HepG2 (cell line): ENCODE measurements around the gene H1-8. TPM values are rescaled to one million over a fixed set of nuclear protein-coding genes. Genes with fewer than 3 reads are reported as not detected.

ENCODE experiments used
- ATAC-seq: fragments of 200-7000 bp; cut with Tn5 transposase; 3 replicates; pipeline ENCODE4 v1.9.1; 2020; ENCODE audit warnings: mild to moderate bottlenecking, moderate library complexity
- BruUV-seq: library from RNA; stranded (reverse); fragments of 400-500 nt; replicated peaks from 2 replicates; lab custom pipeline; 2021; lab: Mats Ljungman, UMichigan
- CTCF ChIA-PET: fragments of 300-600 bp; formaldehyde crosslinking; extraction: SDS; loops from one replicate; lab custom pipeline; 2021; ENCODE audit warnings: low total read pairs, inconsistent platforms, low intra/inter-chr PET ratio; lab: Yijun Ruan, JAX
- POLR2A ChIA-PET: fragments of 350-600 bp; sonication (Branson Sonifier 250); formaldehyde crosslinking; loops from one replicate; lab custom pipeline; 2020; ENCODE audit warnings: antibody characterized with exemption, inconsistent platforms; lab: Yijun Ruan, JAX
- DNase-seq: peaks from one replicate; pipeline ENCODE4 v3.0.0-alpha.2; 2015; ENCODE audit warnings: low spot score
- FAIRE-seq: peaks from 3 replicates; lab custom pipeline; 2011; peaks lifted over from hg19 to GRCh38; lab: Jason Lieb, UNC
- H2AFZ ChIP-seq: one replicate; pipeline ENCODE4 v1.6.1; 2011; ENCODE audit warnings: low read length, inconsistent platforms
- H3K27ac ChIP-seq: fragments of 300-600 bp; 3 replicates; pipeline ENCODE4 v1.8.0; 2011; ENCODE audit warnings: mixed run types, mild to moderate bottlenecking, mixed read lengths, low read length, inconsistent platforms; ENCODE audit not compliant: insufficient read depth; ENCODE audit errors: extremely low read length
- H3K27me3 ChIP-seq, 2 experiments: fragments of 200-600 bp in 1 of 2; 2 replicates in 1 of 2; 3 replicates in 1 of 2; pipeline versions ENCODE4 v1.6.0 to v1.8.0; 2011; ENCODE audit warnings: low read length in 2 of 2, mild to moderate bottlenecking in 2 of 2, moderate library complexity in 2 of 2, inconsistent platforms in 1 of 2; ENCODE audit not compliant: insufficient read depth in 2 of 2, control insufficient read depth in 1 of 2
- H3K36me3 ChIP-seq, 2 experiments: fragments of 200-600 bp in 1 of 2; replicated peaks in 1 of 2; 2 replicates in 1 of 2; 3 replicates in 1 of 2; pipeline versions ENCODE4 v1.5.1 to v1.8.0; 2011; ENCODE audit warnings: low read length in 2 of 2, inconsistent platforms in 1 of 2; ENCODE audit not compliant: insufficient read depth in 2 of 2, control insufficient read depth in 1 of 2
- H3K4me1 ChIP-seq: 2 replicates; pipeline ENCODE4 v1.5.1; 2012; ENCODE audit warnings: low read length, inconsistent platforms; ENCODE audit not compliant: insufficient read depth
- H3K4me2 ChIP-seq: 2 replicates; pipeline ENCODE4 v1.6.0; 2011; ENCODE audit warnings: low read depth, low read length, inconsistent platforms
- H3K4me3 ChIP-seq, 3 experiments: fragments of 200-600 bp in 1 of 3; sonication (generic), shearing (Covaris generic) in 1 of 3; replicated peaks in 1 of 3; 2 replicates each; pipeline ENCODE4 v1.5.1; 2011 to 2016; ENCODE audit warnings: low read length in 3 of 3, inconsistent platforms in 2 of 3, low read depth in 2 of 3, mild to moderate bottlenecking in 2 of 3, control low read depth in 1 of 3, mixed read lengths in 1 of 3; ENCODE audit not compliant: insufficient read depth in 1 of 3
- H3K79me2 ChIP-seq: one replicate; pipeline ENCODE4 v1.6.1; 2011; ENCODE audit warnings: low read length, inconsistent platforms; ENCODE audit not compliant: insufficient read depth
- H3K9ac ChIP-seq: 2 replicates; pipeline ENCODE4 v1.6.0; 2011; ENCODE audit warnings: mild to moderate bottlenecking, low read depth, low read length, inconsistent platforms; ENCODE audit not compliant: insufficient read depth
- H3K9me3 ChIP-seq: 2 replicates; pipeline ENCODE4 v1.5.1; 2012; ENCODE audit warnings: mild to moderate bottlenecking, low read length
- H4K20me1 ChIP-seq: 2 replicates; pipeline ENCODE4 v1.6.0; 2011; ENCODE audit warnings: inconsistent platforms, mild to moderate bottlenecking, low read length, moderate library complexity; ENCODE audit not compliant: insufficient read depth
- SMAD1 ChIP-seq: sonication (generic); formaldehyde crosslinking; IDR thresholded peaks from 2 replicates; pipeline ENCODE4 v1.4.0; 2020; ENCODE audit warnings: missing genetic modification reagents, low read depth, mild to moderate bottlenecking, borderline replicate concordance
- ZBTB38 ChIP-seq: sonication (generic); formaldehyde crosslinking; IDR thresholded peaks from 2 replicates; pipeline ENCODE4 v1.5.1; 2020; ENCODE audit warnings: mild to moderate bottlenecking, missing genetic modification reagents
- ZNF629 ChIP-seq: sonication (generic); formaldehyde crosslinking; conservative IDR thresholded peaks from 2 replicates; pipeline ENCODE4 v1.5.0; 2020; ENCODE audit warnings: missing genetic modification reagents
- WGBS: methylation state at CpG from one replicate; pipeline ENCODE4 v1.1.6; 2017; ENCODE audit warnings: low lambda C conversion rate; 5-methylcytosine and 5-hydroxymethylcytosine counted together
- in situ Hi-C: cut with HindIII; loops from 2 replicates; pipeline ENCODE4 v1.10.0; 2017; ENCODE audit warnings: low pct_unique_long_range_greater_than_20kb; ENCODE audit not compliant: extremely low pct_ligation_motif_present
- intact Hi-C: fragments of 100-400 bp; cut with micrococcal nuclease; formaldehyde crosslinking; loops from one replicate; pipeline ENCODE4 v1.10.0; 2022; ENCODE audit not compliant: unreplicated experiment
- polyA plus RNA-seq, 8 experiments: library from polyadenylated mRNA; depleted of rRNA in 3 of 8; stranded (reverse) in 7 of 8; unstranded in 1 of 8; fragments of >200 nt; fragmentation: Illumina TruSeq in 4 of 8; extraction: Trizol in 4 of 8; gene quantifications; 2 replicates each; pipeline versions ENCODE4 v1.2.1 to v1.2.3, GENCODE V29; 2011 to 2016; ENCODE audit warnings: low read depth in 4 of 8, missing spikeins in 1 of 8, mixed read lengths in 1 of 8; ENCODE audit not compliant: insufficient read depth in 1 of 8
- total RNA-seq, 5 experiments: library from RNA; depleted of rRNA; stranded (reverse); fragments of >200 nt; fragmentation: Illumina TruSeq; extraction: Trizol; gene quantifications; 2 replicates each; pipeline ENCODE4 v1.2.3, GENCODE V29; 2016; ENCODE audit warnings: low read depth in 1 of 5
- TF ChIP-seq, protein P1 (sequence below): sonication (generic); formaldehyde crosslinking; IDR thresholded peaks from 2 replicates; pipeline ENCODE4 v1.4.0; 2020; ENCODE audit warnings: missing genetic modification reagents
- TF ChIP-seq, protein P2 (sequence below): sonication (generic); formaldehyde crosslinking; IDR thresholded peaks from 2 replicates; pipeline ENCODE4 v1.9.0; 2021; ENCODE audit warnings: missing genetic modification reagents, borderline replicate concordance

H1-8 gene
- total and polyA plus RNA-seq, 2 of the 13 experiments (the other 11 are each of a cell fraction or from before 2014, with no cell fraction given) = 0.08 TPM; not detected in 1

GRCh38 chr3:129599073-129599472 lies 56.1 kb downstream of the H1-8 start:
- WGBS = 91% methylated on average over 9 of the region's 19 CpGs
- Histone ChIP-seq H3K79me2 (peaks cover 80% of the 10 kb centered on the region), H2AFZ (no peak overlapping the region), H3K4me1 (peaks cover 96% of the 10 kb centered on the region), H3K36me3 (peaks cover 0 to 5% of the 10 kb centered on the region in 2 experiments; a peak in 2 of 5 replicates), H3K27me3 (no peaks in the 10 kb centered on the region), H3K9ac (no peak overlapping the region), H4K20me1 (peaks cover 30% of the 10 kb centered on the region), H3K9me3 (no peaks in the 10 kb centered on the region), H3K27ac (no peak overlapping the region), H3K4me3 (no peak overlapping the region), H3K4me2 (no peak overlapping the region)
- ATAC-seq (no peak), FAIRE-seq (no peak), DNase-seq (no peak)
- BruUV-seq = no TSS peak
- in situ Hi-C loops = no loop called here
- POLR2A ChIA-PET = no interaction called here
- TF ChIP-seq ZNF629 (CRISPR knock-in tag) (peak; percentile 77), ZBTB38 (peak; percentile 11; the same call in 1 of the 2 replicates), SMAD1 (no peak)
- TF ChIP-seq, protein P1, sequence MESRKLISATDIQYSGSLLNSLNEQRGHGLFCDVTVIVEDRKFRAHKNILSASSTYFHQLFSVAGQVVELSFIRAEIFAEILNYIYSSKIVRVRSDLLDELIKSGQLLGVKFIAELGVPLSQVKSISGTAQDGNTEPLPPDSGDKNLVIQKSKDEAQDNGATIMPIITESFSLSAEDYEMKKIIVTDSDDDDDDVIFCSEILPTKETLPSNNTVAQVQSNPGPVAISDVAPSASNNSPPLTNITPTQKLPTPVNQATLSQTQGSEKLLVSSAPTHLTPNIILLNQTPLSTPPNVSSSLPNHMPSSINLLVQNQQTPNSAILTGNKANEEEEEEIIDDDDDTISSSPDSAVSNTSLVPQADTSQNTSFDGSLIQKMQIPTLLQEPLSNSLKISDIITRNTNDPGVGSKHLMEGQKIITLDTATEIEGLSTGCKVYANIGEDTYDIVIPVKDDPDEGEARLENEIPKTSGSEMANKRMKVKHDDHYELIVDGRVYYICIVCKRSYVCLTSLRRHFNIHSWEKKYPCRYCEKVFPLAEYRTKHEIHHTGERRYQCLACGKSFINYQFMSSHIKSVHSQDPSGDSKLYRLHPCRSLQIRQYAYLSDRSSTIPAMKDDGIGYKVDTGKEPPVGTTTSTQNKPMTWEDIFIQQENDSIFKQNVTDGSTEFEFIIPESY (CRISPR knock-in tag) = peak; percentile 63; the same call in 1 of the 2 replicates
- TF ChIP-seq, protein P2, sequence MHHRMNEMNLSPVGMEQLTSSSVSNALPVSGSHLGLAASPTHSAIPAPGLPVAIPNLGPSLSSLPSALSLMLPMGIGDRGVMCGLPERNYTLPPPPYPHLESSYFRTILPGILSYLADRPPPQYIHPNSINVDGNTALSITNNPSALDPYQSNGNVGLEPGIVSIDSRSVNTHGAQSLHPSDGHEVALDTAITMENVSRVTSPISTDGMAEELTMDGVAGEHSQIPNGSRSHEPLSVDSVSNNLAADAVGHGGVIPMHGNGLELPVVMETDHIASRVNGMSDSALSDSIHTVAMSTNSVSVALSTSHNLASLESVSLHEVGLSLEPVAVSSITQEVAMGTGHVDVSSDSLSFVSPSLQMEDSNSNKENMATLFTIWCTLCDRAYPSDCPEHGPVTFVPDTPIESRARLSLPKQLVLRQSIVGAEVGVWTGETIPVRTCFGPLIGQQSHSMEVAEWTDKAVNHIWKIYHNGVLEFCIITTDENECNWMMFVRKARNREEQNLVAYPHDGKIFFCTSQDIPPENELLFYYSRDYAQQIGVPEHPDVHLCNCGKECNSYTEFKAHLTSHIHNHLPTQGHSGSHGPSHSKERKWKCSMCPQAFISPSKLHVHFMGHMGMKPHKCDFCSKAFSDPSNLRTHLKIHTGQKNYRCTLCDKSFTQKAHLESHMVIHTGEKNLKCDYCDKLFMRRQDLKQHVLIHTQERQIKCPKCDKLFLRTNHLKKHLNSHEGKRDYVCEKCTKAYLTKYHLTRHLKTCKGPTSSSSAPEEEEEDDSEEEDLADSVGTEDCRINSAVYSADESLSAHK (CRISPR knock-in tag) = no peak
- intact Hi-C loops = no loop called here
- CTCF ChIA-PET = no interaction called here
